Thoracic aorta (tissue), 2 donors: Measurements from ENCODE around the gene TLCD3B. TPM values are rescaled to one million over a fixed set of nuclear protein-coding genes. Genes with fewer than 3 reads are reported as not detected.

Experiments
- ATAC-seq: fragments of 150-250 bp; one replicate; pipeline ENCODE4 v1.8.0; 2017; ENCODE audit warnings: low read depth; ENCODE audit not compliant: insufficient number of reproducible peaks, low FRiP score
- DNase-seq: peaks from one replicate; pipeline ENCODE4 v3.0.0-alpha.2; 2020; ENCODE audit warnings: low spot score
- H3K27ac ChIP-seq, 2 donors: fragments of 200-600 bp; sonication (generic); 1 replicate in 1 of 2; 2 replicates in 1 of 2; pipeline ENCODE4 v1.5.1; 2016; ENCODE audit warnings: mild to moderate bottlenecking in 2 of 2, moderate library complexity in 2 of 2
- H3K27me3 ChIP-seq: fragments of 200-600 bp; sonication (generic); replicated peaks from 2 replicates; pipeline ENCODE4 v1.6.0; 2016; ENCODE audit warnings: mild to moderate bottlenecking; ENCODE audit not compliant: insufficient read depth
- H3K36me3 ChIP-seq: fragments of 200-600 bp; sonication (generic); one replicate; pipeline ENCODE4 v1.5.1; 2016
- H3K4me1 ChIP-seq, 2 donors: fragments of 200-600 bp; sonication (generic); 1 replicate in 1 of 2; 2 replicates in 1 of 2; pipeline versions ENCODE4 v1.5.1 to v1.6.0; 2016; ENCODE audit warnings: low read depth in 2 of 2, mild to moderate bottlenecking in 1 of 2; ENCODE audit not compliant: control insufficient read depth in 1 of 2
- H3K4me3 ChIP-seq: fragments of 200-600 bp; sonication (generic); 2 replicates; pipeline ENCODE4 v1.5.1; 2016; ENCODE audit warnings: mild to moderate bottlenecking
- H3K9me3 ChIP-seq: fragments of 200-600 bp; sonication (generic); 2 replicates; pipeline ENCODE4 v1.5.1; 2016
- total RNA-seq, 2 donors: library from RNA; depleted of rRNA; stranded (reverse); fragments of >200 nt; gene quantifications; one replicate each; pipeline versions ENCODE4 v1.1.0 to v1.2.3, GENCODE V29; 2016
- TF ChIP-seq, protein P1 (sequence below): fragments of 200-600 bp; sonication (generic); IDR thresholded peaks from one replicate; pipeline ENCODE4 v1.5.1; 2019; ENCODE audit warnings: antibody characterized with exemption

Gene TLCD3B
- total RNA-seq, 2 donors from 2014 or later = not detected

GRCh38 chr16:30011714-30012504 lies 19.2 kb downstream of the TLCD3B start:
- ATAC-seq (no peak), DNase-seq (no peak)
- TF ChIP-seq, protein P1, sequence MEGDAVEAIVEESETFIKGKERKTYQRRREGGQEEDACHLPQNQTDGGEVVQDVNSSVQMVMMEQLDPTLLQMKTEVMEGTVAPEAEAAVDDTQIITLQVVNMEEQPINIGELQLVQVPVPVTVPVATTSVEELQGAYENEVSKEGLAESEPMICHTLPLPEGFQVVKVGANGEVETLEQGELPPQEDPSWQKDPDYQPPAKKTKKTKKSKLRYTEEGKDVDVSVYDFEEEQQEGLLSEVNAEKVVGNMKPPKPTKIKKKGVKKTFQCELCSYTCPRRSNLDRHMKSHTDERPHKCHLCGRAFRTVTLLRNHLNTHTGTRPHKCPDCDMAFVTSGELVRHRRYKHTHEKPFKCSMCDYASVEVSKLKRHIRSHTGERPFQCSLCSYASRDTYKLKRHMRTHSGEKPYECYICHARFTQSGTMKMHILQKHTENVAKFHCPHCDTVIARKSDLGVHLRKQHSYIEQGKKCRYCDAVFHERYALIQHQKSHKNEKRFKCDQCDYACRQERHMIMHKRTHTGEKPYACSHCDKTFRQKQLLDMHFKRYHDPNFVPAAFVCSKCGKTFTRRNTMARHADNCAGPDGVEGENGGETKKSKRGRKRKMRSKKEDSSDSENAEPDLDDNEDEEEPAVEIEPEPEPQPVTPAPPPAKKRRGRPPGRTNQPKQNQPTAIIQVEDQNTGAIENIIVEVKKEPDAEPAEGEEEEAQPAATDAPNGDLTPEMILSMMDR = no peak
- H3K9me3 ChIP-seq = no peaks in the 10 kb centered on the region
- peak overlapping the region; percentile 62 for H3K4me3 ChIP-seq
- peaks cover 15% of the 10 kb centered on the region for H3K27me3 ChIP-seq
- H3K4me1 ChIP-seq = peaks cover 11 to 25% of the 10 kb centered on the region in 2 donors
- no peaks in the 10 kb centered on the region for H3K36me3 ChIP-seq
- no peak overlapping the region for H3K27ac ChIP-seq

DNA sequence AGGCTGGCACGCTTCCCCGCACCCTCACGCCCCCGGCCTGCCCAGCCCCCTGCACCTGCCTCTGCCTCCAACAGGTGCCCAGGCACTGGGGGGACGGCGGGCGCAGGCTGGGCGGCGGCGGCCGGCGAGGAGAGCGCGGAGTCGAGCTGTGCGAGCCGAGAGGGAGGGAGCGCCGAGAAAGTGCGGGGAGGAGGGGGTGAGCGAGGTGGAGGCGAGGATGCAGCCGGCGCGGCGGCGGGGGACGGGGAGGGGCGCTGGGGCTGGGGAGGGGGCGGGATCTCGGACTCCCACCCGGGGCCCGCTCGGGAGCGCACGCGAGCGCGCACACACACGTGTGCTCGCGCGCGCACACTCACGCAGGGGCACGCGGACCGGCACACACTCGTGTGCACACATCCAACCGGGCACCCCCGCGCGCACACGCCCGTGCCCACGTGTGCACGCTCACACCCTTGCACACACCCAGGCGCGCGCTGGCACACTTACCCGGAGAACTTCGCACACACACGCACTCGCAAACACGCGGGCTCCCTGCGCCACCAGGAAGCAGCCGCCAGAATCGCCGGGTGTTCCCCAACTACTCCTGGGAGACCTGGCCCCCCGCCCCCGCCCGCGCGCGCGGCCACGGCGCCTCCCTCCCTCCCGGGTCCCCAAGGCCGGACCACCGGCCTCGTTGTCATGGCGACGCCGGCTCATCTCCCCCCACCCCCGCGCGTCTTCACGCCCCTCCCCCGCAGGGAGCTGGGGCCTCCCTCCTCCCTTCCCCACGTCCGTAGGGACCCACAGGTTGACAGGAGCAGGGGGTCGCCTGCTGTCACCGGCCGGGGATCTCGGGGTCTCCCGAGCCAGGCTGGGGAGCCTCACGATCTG lies 20.0 kb downstream of the TLCD3B start, which contains the start of gene DOC2A:
Gene DOC2A (minus strand): TSS at position 184 of the 870 bp plus-strand sequence. CDS start 805 bp downstream, outside the sequence.
- Histone ChIP-seq H3K4me1 (peaks cover 11 to 25% of the 10 kb centered on the region in 2 donors), H3K36me3 (no peaks in the 10 kb centered on the region), H3K27ac (no peak within 1 kb of the TSS), H3K4me3 (peak within 1 kb of the TSS; percentile 62), H3K9me3 (no peaks in the 10 kb centered on the region), H3K27me3 (peaks cover 15% of the 10 kb centered on the region)
- no peak for DNase-seq
- no peak for ATAC-seq
- TF ChIP-seq, protein P1 = no peak

- DNase-seq (no peak), ATAC-seq (no peak)
- Histone ChIP-seq H3K27ac (no peak overlapping the region), H3K9me3 (no peaks in the 10 kb centered on the region), H3K4me3 (peak overlapping the region; percentile 62), H3K4me1 (peaks cover 11 to 25% of the 10 kb centered on the region in 2 donors), H3K36me3 (no peaks in the 10 kb centered on the region), H3K27me3 (peaks cover 15% of the 10 kb centered on the region)
- TF ChIP-seq, protein P1 = no peak
Measured at GRCh38 chr16:30009990-30010843, 20.9 kb downstream of the TLCD3B start.

GRCh38 chr16:30009085-30009862 lies 21.8 kb downstream of the TLCD3B start:
- DNase-seq (no peak), ATAC-seq (no peak)
- no peaks in the 10 kb centered on the region for H3K36me3 ChIP-seq
- no peaks in the 10 kb centered on the region for H3K9me3 ChIP-seq
- H3K4me1 ChIP-seq = peaks cover 11 to 25% of the 10 kb centered on the region in 2 donors
- no peak overlapping the region for H3K4me3 ChIP-seq
- TF ChIP-seq, protein P1 = no peak
- no peak overlapping the region for H3K27ac ChIP-seq
- peaks cover 15% of the 10 kb centered on the region for H3K27me3 ChIP-seq
